ENCODE measurements around the gene CFAP58.

- TF ChIP-seq TCF12 (IDR thresholded peaks at IDR 0.05; ENCODE audit: low read depth) (no peak), FOXM1 (IDR thresholded peaks at IDR 0.05; ENCODE audit: borderline replicate concordance, low read depth) (no peak), YY1 (IDR thresholded peaks at IDR 0.05; ENCODE audit: low read depth) (no peak), EGR1 (IDR thresholded peaks at IDR 0.05) (no peak), CEBPB (IDR thresholded peaks at IDR 0.05) (no peak), CREB1 (IDR thresholded peaks at IDR 0.05; ENCODE audit: low read depth) (no peak), TAF1 (IDR thresholded peaks at IDR 0.05; ENCODE audit: low read depth) (no peak), TEAD4 (IDR thresholded peaks at IDR 0.05) (no peak), EP300 (IDR thresholded peaks at IDR 0.05; ENCODE audit: borderline replicate concordance) (no peak), REST (IDR thresholded peaks at IDR 0.05; ENCODE audit: low read depth) (no peak), RAD21 (IDR thresholded peaks at IDR 0.05; ENCODE audit: low read depth) (no peak), ZBTB7A (IDR thresholded peaks at IDR 0.05; ENCODE audit: low read depth) (no peak)
- TF ChIP-seq, protein P1, sequence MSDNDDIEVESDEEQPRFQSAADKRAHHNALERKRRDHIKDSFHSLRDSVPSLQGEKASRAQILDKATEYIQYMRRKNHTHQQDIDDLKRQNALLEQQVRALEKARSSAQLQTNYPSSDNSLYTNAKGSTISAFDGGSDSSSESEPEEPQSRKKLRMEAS (IDR thresholded peaks at IDR 0.05) = no peak
These were observed 42.4 kb upstream of the CFAP58 start for GRCh38 chr10:104311184-104311720.
